ENCODE measurements around the gene SERPINB6.

SERPINB6 gene

DNA sequence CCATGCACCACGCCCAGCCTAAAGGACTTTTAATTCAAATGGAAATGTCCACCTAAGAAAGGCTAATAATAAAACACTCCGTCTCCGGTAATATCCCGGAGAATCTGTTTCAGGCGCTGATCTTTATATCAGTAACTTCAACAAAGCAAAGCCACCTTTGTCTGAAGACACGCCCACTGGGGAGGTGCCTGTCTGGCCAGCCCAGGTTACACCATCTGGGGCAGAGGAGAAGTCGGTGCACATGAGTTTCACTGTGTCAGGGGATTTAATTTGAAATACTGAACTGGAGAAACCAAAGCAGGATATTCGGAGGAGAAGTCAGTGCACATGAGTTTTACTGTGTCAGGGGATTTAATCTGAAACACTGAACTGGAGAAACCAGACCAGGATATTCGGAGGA is 9.4 kb downstream of the SERPINB6 start:
- no peak for DNase-seq (ENCODE audit: low read depth)
- TF ChIP-seq, protein P1, sequence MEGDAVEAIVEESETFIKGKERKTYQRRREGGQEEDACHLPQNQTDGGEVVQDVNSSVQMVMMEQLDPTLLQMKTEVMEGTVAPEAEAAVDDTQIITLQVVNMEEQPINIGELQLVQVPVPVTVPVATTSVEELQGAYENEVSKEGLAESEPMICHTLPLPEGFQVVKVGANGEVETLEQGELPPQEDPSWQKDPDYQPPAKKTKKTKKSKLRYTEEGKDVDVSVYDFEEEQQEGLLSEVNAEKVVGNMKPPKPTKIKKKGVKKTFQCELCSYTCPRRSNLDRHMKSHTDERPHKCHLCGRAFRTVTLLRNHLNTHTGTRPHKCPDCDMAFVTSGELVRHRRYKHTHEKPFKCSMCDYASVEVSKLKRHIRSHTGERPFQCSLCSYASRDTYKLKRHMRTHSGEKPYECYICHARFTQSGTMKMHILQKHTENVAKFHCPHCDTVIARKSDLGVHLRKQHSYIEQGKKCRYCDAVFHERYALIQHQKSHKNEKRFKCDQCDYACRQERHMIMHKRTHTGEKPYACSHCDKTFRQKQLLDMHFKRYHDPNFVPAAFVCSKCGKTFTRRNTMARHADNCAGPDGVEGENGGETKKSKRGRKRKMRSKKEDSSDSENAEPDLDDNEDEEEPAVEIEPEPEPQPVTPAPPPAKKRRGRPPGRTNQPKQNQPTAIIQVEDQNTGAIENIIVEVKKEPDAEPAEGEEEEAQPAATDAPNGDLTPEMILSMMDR (conservative IDR thresholded peaks at IDR 0.05; ENCODE audit: low read depth, low read length), result no peak
- H3K4me3 ChIP-seq (ENCODE audit: low read length), result no peak overlapping the region

DNA sequence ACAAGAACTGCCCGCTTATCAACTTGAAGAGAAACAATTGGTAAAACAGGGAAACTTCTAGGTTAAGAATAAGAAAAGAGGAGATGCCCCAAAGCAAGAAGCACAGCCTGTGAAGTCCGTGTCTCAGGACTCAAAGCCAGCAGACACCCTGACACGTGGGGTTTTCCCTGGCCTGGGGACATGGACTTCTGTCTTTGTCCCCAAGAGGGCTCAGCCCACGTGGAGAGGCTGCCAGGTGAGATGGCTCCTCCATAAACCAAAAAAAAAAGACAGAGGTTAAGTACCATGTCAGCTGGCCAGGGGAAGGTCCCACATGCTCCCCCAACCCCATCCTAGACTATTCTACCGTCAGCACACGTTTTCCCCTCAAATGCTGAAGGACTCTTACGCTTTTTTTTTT is 9.9 kb downstream of the SERPINB6 start:
- TF ChIP-seq, protein P1 (conservative IDR thresholded peaks at IDR 0.05; ENCODE audit: low read depth, low read length), result no peak
- no peak overlapping the region for H3K4me3 ChIP-seq (ENCODE audit: low read length)
- DNase-seq (ENCODE audit: low read depth), result no peak

DNA sequence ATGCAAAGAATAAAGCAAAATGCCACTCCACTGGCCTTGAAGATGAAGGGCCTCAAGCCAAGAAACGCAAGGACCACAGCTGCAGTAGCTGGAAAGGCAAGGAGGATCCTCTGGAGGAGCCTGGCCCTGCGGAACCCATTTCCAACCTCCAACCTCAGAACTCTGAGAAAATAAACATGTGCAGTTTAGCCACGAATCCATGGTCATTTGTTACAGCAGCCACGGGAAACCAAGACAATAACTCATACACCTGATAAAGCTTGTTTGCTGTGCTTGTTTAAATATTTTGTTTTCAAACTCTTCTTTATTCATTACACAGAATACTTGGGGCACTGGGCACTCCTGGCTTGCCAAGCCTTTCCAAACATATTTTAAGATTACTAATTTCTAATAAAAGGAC is 10.4 kb downstream of the SERPINB6 start:
- no peak overlapping the region for H3K4me3 ChIP-seq (ENCODE audit: low read length)
- TF ChIP-seq, protein P1 (conservative IDR thresholded peaks at IDR 0.05; ENCODE audit: low read depth, low read length), result no peak
- no peak for DNase-seq (ENCODE audit: low read depth)

DNA sequence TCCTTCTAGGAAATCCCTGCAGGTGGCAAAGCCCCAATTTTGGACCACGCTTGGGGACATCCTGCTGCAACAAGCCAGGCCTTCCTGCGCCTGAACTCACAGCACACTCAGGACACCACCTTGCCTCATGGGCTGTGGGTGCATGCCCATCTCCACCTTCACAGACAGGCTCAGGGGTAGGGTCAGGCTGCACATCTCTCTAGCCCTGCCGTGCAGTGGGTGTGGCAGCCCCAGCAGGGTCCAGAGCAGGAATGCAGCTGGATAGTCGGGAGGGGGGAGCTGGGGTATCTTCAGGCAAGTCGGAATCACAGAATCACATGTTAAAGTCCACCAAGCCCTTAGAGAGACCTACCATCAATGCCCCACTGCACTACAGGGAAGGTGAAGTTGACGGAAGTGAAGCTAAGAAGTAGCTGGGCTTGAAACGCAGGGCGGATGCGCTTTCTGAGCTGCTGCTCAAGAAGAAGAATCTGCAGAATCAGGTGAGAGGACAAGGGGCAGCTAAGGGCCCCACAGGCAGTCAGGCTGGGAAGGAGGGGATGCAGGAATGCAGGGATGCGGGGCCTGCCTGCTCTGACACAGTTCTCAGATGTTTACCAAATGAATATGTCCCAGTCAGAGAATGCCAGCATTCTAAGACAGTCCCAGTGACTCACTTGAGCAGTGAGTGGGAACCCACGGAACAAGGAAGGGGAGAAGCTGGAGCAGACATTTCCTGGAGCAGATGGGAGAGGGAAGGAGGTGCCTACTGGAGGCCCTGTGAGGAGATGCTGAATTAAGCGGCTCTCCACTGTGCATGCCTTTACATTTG is 11.3 kb downstream of the SERPINB6 start:
- TF ChIP-seq, protein P1 (conservative IDR thresholded peaks at IDR 0.05; ENCODE audit: low read depth, low read length), result no peak
- DNase-seq (ENCODE audit: low read depth), result no peak
- H3K4me3 ChIP-seq (ENCODE audit: low read length), result no peak overlapping the region

DNA sequence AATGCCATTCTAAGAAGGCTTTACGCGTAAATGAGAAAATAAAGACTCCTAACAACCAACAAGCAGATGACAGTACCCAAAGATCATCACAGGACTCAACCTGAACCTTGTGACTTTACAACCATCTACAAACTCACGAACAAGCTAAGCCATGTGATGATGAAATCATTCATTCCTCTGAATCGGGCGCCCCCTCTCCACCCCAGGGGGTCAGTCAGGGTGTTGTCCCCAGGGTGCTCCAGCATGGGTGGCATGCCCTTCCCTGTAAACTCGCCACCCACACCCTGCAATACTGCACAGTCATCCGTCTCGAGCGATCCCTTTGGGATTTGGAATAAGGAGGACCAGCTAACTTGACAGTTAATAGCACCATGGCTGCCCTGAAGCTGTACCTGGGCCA is 12.6 kb downstream of the SERPINB6 start:
- no peak for DNase-seq (ENCODE audit: low read depth)
- TF ChIP-seq, protein P1 (conservative IDR thresholded peaks at IDR 0.05; ENCODE audit: low read depth, low read length), result no peak
- H3K4me3 ChIP-seq (ENCODE audit: low read length), result no peak overlapping the region

DNA sequence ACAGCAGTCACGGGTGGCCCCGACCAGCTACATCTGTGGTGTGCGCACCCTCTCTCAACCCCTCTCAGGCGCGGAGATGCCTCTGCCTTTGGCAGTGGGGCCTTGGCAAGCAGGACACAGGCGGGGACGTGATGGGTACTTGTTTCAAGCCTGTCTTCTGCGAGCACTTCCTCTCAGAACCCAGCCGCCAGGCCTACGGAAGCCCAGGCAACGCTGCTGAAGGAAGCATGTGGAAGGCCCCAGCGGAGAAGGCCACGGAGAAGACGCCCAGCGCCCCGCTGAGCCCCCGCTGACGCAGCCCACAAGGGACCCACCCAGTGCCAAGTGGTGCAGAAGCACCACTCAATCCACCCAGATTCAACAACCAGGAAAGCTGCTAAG is 13.0 kb downstream of the SERPINB6 start:
- DNase-seq (ENCODE audit: low read depth), result no peak
- H3K4me3 ChIP-seq (ENCODE audit: low read length), result no peak overlapping the region
- TF ChIP-seq, protein P1 (conservative IDR thresholded peaks at IDR 0.05; ENCODE audit: low read depth, low read length), result no peak

DNA sequence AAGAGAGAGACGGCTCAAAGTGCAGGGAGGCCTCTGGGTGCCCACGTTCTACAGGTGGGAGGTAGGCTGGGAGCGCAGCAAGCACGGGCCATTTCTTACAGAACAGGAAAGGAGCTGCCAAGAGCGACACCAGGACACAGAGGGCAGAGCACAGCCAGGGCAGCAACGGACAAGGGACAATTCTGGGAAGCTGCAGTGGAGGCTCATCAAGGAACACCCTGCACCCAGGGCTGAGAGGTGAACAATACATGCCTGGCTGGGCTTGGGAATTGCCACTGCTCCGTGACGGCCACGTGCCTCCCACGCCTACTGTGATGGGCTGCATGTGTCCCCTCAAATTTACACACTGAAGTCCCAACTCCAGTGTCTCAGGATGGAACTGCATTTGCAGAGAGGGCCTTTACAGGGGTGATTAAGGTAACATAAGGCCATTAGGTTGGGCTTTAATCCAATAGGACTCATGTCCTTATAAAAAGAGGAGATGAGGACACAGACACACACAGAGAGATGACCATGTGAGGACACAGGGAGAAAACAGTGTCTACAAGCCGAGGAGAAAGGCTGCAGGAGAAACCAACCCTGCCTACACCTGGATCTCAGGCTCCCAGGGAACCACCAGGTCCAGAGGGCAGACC is 13.6 kb downstream of the SERPINB6 start:
- TF ChIP-seq, protein P1 (conservative IDR thresholded peaks at IDR 0.05; ENCODE audit: low read depth, low read length), result no peak
- H3K4me3 ChIP-seq (ENCODE audit: low read length), result no peak overlapping the region
- DNase-seq (ENCODE audit: low read depth), result no peak
